HG02970 (cell line): ENCODE measurements around the gene PNPLA1.

Experiments
- ATAC-seq: cut with Tn5 transposase; IDR thresholded peaks from one replicate; pipeline ENCODE4 v1.9.1; 2021; ENCODE audit warnings: mild to moderate bottlenecking, moderate library complexity, moderate number of reproducible peaks; ENCODE audit not compliant: unreplicated experiment, low FRiP score

Gene PNPLA1

GRCh38 chr6:36283608-36284007, 13.7 kb downstream of the PNPLA1 start:
- no peak for ATAC-seq

DNA sequence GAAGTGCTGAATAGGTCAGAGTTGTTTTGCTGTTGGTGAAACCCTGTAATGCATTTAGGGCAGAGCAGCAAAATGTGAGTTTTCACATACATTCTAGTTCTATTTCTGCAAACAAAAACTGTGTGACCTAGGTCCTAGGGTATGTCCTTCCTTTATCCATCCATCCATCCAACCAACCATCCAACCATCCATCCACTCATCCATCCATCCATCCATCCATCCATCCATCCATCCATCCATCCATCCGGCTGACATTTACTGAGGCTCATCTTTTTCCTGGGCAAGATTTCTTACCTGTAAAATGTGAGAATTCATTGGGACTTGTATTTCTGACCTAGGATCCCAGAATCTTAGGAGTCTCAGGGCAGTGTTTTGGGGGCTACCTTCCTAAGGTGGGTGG, 14.5 kb downstream of the PNPLA1 start:
- no peak for ATAC-seq

DNA sequence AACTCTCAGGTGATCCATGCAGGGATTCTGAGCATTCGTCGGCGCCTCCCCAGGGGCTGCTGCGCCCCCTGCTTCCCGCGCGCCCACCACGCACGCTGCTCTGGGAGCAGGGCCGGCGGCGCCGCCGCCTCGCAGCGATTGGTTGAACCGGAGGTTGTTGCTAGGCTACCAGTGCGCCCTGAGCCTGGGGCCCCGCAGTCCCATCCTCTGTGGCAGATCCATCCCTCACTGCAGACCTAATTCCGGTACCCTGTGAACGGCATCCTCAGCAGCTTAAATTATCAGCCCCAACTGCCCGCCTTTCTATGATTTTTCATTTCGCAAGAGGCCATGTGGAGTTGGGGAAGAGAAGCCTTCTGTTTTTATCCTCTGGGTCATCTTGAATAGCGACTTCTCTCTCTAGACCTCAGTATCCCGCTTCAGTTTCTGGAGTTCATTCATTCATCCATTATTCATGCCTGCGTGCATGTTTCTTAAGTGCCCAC, 15.4 kb downstream of the PNPLA1 start:
- ATAC-seq: no peak

GRCh38 chr6:36285797-36286196, 15.9 kb downstream of the PNPLA1 start:
- no peak for ATAC-seq

DNA sequence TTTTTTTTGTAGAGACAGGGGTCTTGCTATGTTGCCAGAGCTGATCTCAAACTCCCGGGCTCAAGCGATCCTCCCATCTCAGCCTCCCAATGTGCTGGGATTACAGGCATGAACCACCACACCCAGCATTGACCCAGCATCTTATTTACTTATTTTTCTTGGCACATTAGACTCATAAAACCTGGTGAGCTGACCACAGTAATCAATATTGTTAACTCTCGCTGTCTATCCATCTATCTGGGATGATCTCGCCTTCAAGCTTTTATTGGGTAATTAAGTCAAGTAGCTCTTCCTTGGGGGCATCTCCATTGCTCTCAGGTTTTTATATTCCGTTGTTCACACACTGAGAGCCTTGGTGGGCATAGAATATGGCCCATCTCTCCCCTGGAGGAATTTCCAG, 17.0 kb downstream of the PNPLA1 start:
- no peak for ATAC-seq

GRCh38 chr6:36289281-36289878, 19.5 kb downstream of the PNPLA1 start:
- no peak for ATAC-seq

DNA sequence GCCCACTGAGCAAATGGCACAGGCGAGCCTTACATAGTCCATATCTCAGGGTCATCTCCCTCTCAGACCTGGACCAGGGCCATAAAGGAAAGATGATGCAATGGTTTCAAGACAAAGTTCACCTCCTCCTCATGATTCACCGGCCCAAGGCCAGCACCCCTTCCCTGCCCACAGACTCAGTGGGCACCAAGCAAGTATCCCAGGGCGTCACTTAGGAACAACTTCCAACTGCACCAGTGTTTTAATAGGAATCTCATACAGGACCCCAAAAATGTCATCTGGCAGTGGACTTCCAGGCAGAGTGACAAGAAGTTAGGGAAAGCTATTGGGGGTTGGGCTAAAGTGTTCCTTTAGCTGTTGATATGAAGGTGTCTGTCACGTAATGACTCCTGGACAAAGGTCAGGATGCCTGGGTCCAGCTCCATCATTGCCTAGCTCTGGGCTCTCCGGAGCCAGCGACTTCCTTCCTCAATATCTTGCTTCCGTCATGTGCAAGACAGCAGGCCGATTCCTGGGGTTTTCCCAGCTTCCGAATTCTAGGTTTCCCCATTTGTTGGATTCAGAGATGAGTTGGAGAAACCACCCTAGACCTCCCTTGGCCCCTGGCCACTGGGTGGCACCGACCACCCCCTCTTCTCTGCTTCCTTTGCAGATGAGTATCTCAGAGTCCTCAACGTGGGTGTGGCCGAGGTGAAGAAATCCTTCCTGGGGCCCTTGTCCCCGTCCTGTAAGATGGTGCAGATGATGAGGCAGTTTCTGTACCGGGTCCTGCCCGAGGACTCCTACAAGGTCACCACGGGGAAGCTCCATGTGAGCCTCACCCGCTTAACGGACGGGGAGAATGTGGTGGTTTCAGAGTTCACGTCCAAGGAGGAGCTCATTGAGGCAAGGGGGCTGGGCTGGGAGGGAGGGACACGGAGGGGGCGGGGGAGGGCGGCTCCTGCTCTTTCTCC, 21.1 kb downstream of the PNPLA1 start:
- ATAC-seq: no peak

DNA sequence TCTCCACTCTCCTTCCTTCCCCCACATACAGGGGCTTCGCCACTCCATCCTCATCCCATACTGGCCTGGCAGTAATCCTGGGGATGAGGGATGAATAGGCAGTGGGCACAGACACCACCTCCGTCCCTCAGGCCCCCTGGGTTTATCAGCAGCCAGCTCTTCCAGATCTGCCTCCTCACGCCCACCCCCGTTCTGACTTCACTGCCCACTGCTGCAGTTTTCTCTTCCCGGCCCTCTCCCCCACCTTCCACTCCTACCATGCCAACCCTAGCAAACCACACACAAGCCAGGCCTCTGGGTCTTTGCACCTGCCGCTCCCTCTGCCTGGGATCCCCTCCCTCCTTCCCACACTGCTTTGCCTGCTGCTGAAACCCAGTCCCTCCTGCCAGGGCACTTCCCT, 22.3 kb downstream of the PNPLA1 start:
- ATAC-seq: no peak

DNA sequence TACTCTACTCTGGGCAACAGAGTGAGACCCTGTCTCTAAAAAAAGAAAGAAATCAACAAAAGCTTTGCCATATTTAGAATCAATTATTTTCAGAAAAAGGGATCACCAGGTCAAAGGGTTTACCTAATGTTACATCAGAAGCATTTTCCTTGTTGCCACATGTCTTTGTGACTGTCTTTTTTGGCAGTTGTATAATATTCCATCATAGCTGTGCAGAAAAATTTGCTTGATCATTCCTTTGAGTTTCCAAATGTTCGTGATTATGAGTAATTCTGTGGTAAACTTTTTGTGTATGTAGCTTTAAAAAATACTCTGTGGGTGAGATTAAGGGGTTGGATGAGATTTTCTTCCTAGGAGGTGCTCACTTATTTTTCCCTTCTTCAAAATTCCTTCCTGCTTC, 26.4 kb downstream of the PNPLA1 start:
- no peak for ATAC-seq

DNA sequence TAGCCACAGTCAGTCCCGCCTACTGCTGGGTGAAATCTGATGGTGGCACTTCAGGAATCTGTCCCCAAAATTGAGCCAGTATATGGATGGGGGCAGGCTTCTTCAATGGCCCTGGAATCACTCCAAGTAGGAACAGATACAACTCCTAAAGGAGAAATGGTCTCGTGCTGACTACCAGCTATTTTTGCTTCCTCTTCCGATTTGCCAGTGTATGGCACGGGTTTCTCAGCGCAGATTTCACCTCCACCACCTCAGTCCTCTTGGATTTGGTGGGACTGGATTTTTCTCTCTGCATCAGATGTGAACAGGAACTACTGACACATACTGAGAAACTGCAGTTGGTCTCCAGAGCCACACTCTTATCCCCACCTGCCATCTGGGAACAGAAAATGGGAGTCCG, 27.2 kb downstream of the PNPLA1 start:
- ATAC-seq: no peak

- ATAC-seq: no peak
Observed at GRCh38 chr6:36297511-36297910, 27.7 kb downstream of the PNPLA1 start.

- ATAC-seq: no peak
Observed at GRCh38 chr6:36298027-36298426, 28.2 kb downstream of the PNPLA1 start.

- ATAC-seq: no peak
Observed at GRCh38 chr6:36301085-36301658, 31.3 kb downstream of the PNPLA1 start.

DNA sequence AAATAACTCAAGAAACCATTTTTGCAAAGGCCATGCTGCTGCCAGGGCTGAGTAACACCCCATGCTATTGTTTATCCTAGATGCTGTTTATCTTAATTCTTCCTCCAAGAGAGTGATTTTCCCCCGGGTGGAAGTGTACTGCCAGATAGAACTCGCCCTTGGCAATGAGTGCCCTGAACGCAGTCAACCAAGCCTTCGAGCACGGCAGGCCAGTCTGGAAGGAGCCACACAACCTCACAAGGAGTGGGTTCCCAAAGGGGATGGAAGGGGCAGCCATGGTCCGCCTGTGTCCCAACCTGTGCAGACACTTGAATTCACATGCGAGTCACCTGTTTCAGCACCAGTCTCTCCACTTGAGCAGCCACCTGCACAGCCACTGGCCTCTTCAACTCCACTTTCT, 31.9 kb downstream of the PNPLA1 start:
- ATAC-seq: no peak

DNA sequence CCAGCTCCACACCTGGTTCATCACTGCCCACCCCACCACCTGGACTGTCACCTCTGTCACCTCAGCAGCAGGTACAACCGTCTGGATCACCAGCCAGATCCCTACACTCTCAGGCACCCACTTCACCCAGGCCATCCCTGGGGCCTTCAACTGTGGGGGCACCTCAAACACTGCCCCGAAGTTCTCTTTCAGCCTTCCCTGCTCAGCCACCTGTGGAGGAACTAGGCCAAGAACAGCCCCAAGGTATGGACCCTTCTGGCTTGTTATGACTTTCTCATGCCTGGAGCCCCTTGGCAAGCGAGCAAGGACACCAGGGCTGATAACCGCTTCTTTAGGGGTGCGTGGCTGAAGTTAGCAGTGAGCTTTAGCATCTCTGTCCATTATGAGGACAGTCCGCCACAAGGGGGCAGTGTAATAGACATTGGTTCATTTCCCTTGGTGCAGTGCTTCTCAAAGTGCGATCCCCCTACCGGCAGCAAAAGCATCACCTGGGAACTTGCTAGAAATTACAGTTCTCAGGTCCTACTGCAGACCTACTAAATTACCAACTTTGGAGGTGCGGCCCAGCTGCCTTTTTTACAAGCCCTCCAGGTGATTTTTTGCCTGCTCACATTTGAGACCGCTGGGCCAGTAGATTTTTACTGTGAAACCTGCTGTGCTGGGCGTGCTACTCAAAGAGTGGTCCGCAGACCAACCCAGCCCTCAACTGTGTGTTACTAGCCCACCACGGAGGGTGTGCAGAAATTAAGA, 32.5 kb downstream of the PNPLA1 start:
- peak; percentile 82 for ATAC-seq

DNA sequence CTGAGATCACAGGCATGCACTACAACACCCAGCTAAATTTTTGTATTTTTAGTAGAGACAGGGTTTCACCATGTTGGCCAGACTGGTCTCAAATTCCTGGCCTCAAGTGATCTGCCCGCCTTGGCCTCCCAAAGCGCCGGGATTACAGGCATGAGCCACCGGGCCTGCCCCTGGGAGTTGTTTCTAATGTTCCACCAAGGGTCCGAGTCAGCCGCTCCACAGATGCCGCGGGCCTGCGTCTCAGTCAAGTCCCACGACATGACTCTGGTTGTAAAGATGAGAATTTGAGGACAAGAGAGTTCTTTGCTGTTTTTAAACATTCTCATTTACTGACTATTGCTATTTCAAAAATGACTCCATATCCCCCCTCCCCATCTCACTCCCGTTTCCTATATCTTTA, 36.0 kb downstream of the PNPLA1 start:
- no peak for ATAC-seq

DNA sequence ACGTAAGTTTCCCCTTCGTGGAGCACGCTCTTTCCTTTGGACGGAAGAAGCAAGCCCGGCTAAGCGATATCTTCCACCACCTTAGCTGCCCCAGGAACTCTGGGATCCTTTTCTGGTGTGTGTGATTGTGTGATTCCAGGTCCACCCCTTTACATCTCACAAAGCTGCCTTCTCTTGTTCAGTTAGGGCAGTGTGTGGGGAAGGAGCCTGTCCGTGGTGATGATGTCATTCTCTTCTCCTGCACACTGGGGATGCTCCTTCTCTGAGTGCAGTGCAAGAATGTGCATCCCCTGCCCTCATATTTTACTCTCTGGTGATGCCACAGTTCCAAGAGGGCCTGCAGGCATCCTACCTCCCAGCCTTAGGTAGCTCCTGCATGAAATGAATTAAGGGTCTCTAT, 36.5 kb downstream of the PNPLA1 start:
- ATAC-seq: no peak

GRCh38 chr6:36308514-36308913, 38.7 kb downstream of the PNPLA1 start:
- no peak for ATAC-seq

DNA sequence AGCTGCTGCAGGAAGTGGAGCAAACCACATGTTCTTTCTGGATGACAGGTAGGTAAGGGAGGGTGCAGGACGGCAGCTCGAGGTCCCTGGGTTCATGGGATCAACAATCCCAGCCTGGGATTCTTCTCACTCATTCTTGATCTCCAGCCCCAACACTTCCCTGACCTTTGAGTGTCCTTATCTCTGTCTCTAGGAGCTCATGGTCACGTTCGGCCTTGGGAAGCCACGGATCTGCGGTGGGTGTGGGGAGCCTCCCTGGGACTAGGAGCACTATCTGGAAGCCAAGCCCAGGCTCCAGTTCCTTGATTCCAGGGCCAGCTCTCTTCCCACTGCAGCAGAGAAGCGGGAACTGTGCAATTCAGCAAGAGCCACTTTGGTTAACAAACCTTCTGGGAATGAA, 39.3 kb downstream of the PNPLA1 start:
- ATAC-seq: no peak

DNA sequence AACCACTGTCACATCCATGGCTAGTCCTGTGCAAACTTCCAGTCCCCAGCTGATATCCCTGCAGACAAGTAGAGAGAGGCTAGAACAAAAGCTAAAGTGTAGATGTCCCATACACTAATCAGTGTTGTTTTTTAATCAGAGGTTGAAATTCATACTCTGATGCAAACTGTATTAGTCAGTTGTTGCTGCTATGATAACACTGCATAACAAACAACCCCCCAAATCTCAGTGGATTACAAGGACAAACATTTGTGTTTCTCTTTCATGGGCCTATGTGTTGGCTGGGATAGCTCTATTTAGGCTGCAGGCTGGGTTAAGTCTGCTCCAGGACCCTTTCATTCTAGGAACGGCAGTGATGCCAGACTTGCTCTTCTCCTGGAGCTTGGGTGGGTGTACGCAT, 40.0 kb downstream of the PNPLA1 start:
- no peak for ATAC-seq
